ENCODE measurements around the gene SCYL1.

The SCYL1 gene

DNA sequence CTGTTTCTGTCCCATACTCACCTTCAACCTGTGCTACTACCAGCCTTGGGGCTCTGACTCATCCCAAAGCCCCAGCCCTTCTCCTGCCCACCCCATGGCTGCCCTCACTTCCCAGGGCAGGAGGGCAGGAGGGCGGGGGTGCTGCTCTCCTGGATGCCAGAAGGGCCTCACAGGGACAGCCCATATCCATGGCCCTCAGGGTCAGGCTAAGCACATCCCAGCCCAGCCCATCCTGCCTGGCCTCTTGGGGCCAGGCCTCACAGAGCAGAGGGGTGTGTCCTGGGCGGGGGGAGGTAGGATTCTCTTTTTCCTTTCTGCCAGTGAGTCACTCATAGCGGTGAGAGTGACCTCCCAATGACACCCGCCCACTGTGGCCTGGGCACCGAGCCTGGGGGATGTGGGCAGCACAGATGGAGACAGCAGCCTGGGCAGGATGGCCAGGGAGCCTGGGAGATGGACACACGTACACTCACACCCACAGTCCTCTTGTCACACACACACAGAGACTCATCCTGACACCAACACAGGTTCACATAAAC lies 30.9 kb downstream of the SCYL1 start:
- no peak overlapping the region for H2AFZ ChIP-seq (ENCODE audit: low read length)
- no peaks in the 10 kb centered on the region for H3K27me3 ChIP-seq (replicated peaks; ENCODE audit: insufficient read depth, low read length)
- H3K4me3 ChIP-seq (ENCODE audit: low read length) = no peak overlapping the region
- H3K4me2 ChIP-seq (ENCODE audit: low read depth, low read length) = no peak overlapping the region
- no peaks in the 10 kb centered on the region for H3K9me2 ChIP-seq (replicated peaks; ENCODE audit: insufficient read depth, low read length)
- DNase-seq = no peak
- H3K79me2 ChIP-seq (ENCODE audit: low read length) = no peaks in the 10 kb centered on the region
- H3K36me3 ChIP-seq (replicated peaks; ENCODE audit: insufficient read depth, low read length) = no peaks in the 10 kb centered on the region
- peaks cover 30% of the 10 kb centered on the region for H3F3A ChIP-seq (ENCODE audit: insufficient read depth, low read length)
- H4K20me1 ChIP-seq (ENCODE audit: insufficient read depth, low read length) = no peaks in the 10 kb centered on the region
- peaks cover 27% of the 10 kb centered on the region for H3K4me1 ChIP-seq (ENCODE audit: low read length)
- H3K9ac ChIP-seq (ENCODE audit: low read length) = no peak overlapping the region
- H3K9me3 ChIP-seq (replicated peaks; ENCODE audit: insufficient read depth, low read length) = no peaks in the 10 kb centered on the region
- no peak overlapping the region for H3K27ac ChIP-seq (ENCODE audit: low read length)
- TF ChIP-seq EZH2 (optimal IDR thresholded peaks at IDR 0.05; ENCODE audit: low read depth, low read length) (no peak), EZH2phosphoT487 (IDR thresholded peaks at IDR 0.05; ENCODE audit: low read length) (no peak)
- TF ChIP-seq, protein P1, sequence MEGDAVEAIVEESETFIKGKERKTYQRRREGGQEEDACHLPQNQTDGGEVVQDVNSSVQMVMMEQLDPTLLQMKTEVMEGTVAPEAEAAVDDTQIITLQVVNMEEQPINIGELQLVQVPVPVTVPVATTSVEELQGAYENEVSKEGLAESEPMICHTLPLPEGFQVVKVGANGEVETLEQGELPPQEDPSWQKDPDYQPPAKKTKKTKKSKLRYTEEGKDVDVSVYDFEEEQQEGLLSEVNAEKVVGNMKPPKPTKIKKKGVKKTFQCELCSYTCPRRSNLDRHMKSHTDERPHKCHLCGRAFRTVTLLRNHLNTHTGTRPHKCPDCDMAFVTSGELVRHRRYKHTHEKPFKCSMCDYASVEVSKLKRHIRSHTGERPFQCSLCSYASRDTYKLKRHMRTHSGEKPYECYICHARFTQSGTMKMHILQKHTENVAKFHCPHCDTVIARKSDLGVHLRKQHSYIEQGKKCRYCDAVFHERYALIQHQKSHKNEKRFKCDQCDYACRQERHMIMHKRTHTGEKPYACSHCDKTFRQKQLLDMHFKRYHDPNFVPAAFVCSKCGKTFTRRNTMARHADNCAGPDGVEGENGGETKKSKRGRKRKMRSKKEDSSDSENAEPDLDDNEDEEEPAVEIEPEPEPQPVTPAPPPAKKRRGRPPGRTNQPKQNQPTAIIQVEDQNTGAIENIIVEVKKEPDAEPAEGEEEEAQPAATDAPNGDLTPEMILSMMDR (IDR thresholded peaks at IDR 0.05; ENCODE audit: low read length) = no peak

DNA sequence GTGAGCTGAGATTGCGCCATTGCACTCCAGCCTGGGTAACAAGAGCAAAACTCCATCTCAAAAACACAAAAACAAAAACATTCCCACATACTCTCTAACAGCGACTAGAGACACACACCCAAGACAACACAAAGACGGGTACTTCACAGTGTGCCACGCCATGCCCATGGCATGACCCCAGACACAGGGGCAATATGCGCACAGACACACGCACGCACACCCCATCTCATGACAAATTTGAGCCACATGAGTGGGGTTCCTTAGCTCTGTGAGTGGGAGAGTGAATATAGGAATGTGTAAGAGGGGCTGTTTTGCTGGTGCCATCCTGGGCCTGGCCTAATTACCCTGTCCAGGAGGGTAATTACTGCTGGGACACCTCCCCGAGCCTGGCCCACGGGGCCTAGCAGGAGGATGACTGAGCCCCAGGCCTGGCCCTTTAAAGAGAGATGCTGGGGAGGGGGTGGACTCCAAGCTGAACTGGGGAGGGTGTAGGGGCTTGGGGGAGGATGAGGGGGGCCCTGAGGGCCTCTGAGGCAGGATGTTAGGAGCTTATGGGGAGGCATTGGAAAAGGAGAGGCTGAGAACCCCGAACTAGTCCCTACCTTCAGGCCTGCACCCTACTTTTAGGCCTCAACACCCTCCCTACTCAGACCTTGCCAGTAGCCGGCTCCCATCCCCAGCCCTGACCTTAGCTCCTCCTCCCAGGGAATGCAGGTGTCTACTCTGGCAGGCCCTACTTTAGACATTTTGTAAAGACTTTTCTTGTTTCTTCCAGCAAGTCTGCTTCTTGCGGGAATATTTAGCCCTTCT lies 31.8 kb downstream of the SCYL1 start:
- H3K4me2 ChIP-seq (ENCODE audit: low read depth, low read length) = no peak overlapping the region
- H3K9me2 ChIP-seq (replicated peaks; ENCODE audit: insufficient read depth, low read length) = no peaks in the 10 kb centered on the region
- no peaks in the 10 kb centered on the region for H3K27me3 ChIP-seq (replicated peaks; ENCODE audit: insufficient read depth, low read length)
- H3K27ac ChIP-seq (ENCODE audit: low read length) = no peak overlapping the region
- no peaks in the 10 kb centered on the region for H3K9me3 ChIP-seq (replicated peaks; ENCODE audit: insufficient read depth, low read length)
- H3K79me2 ChIP-seq (ENCODE audit: low read length) = no peaks in the 10 kb centered on the region
- no peaks in the 10 kb centered on the region for H3K36me3 ChIP-seq (replicated peaks; ENCODE audit: insufficient read depth, low read length)
- no peaks in the 10 kb centered on the region for H4K20me1 ChIP-seq (ENCODE audit: insufficient read depth, low read length)
- no peak overlapping the region for H2AFZ ChIP-seq (ENCODE audit: low read length)
- H3K4me3 ChIP-seq (ENCODE audit: low read length) = no peak overlapping the region
- no peak for DNase-seq
- no peak overlapping the region for H3K9ac ChIP-seq (ENCODE audit: low read length)
- H3F3A ChIP-seq (ENCODE audit: insufficient read depth, low read length) = peaks cover 24% of the 10 kb centered on the region
- TF ChIP-seq EZH2phosphoT487 (IDR thresholded peaks at IDR 0.05; ENCODE audit: low read length) = no peak
- TF ChIP-seq, protein P1 (IDR thresholded peaks at IDR 0.05; ENCODE audit: low read length) = no peak
- H3K4me1 ChIP-seq (ENCODE audit: low read length) = peaks cover 18% of the 10 kb centered on the region

DNA sequence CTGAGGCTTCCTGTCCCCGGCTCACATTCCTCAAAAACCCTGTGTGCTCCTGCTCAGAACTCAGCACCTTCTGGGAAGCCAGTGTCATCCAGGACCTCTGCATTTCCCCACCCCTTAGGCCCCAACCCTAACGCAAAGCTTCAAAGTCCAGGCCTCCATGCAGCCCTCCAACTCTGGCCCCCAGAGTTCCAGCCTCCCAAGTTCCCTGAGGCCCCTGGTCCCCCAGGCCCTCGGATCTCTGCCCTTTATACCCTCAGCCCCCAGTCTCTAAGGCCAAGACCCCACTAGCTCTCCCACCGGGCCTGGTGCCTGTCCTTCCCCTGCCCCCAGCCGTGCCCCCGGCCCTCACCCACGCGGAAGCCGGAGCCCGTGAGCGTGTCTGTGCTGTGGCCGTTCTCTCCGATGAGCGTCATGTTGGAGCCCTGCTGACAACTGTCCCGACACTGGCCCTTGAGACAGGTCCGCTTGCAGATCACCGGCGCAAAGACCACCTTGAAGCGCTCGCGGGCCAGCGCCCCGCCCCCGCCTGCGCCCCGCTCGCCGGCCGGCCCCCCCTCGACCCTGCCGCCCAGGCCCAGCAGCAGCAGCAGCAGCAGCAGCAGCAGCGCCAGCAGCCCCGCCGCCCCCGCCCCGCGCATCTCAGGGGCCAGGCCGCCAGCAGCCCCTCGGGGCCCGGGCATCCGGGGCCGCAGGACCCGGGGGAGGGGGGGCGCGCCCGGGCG lies 32.6 kb downstream of the SCYL1 start:
- Histone ChIP-seq H2AFZ (ENCODE audit: low read length) (no peak overlapping the region), H3K4me2 (ENCODE audit: low read depth, low read length) (no peak overlapping the region; the same call in 1 of the 2 replicates), H3K36me3 (replicated peaks; ENCODE audit: insufficient read depth, low read length) (no peaks in the 10 kb centered on the region), H3K27me3 (replicated peaks; ENCODE audit: insufficient read depth, low read length) (no peaks in the 10 kb centered on the region), H4K20me1 (ENCODE audit: insufficient read depth, low read length) (no peaks in the 10 kb centered on the region), H3K9ac (ENCODE audit: low read length) (no peak overlapping the region; the same call in 1 of the 2 replicates), H3K9me2 (replicated peaks; ENCODE audit: insufficient read depth, low read length) (no peaks in the 10 kb centered on the region), H3K4me1 (ENCODE audit: low read length) (peaks cover 11% of the 10 kb centered on the region), H3F3A (ENCODE audit: insufficient read depth, low read length) (peaks cover 21% of the 10 kb centered on the region; the same call in 1 of the 2 replicates), H3K4me3 (ENCODE audit: low read length) (no peak overlapping the region), H3K27ac (ENCODE audit: low read length) (no peak overlapping the region), H3K9me3 (replicated peaks; ENCODE audit: insufficient read depth, low read length) (no peaks in the 10 kb centered on the region), H3K79me2 (ENCODE audit: low read length) (no peaks in the 10 kb centered on the region)
- TF ChIP-seq EZH2 (optimal IDR thresholded peaks at IDR 0.05; ENCODE audit: low read depth, low read length) (no peak), EZH2phosphoT487 (IDR thresholded peaks at IDR 0.05; ENCODE audit: low read length) (no peak)
- TF ChIP-seq, protein P1 (IDR thresholded peaks at IDR 0.05; ENCODE audit: low read length) = no peak
- no peak for DNase-seq

All from MM.1S (cell line).